M059J (cell line): Measurements from ENCODE around the gene ATXN7L1. TPM values are rescaled to one million over a fixed set of nuclear protein-coding genes. Genes with fewer than 3 reads are reported as not detected.

ENCODE experiments used
- DNase-seq: peaks from one replicate; pipeline ENCODE4 v3.0.0-alpha.2; 2012; ENCODE audit warnings: low read depth
- total RNA-seq: library from RNA; depleted of rRNA; stranded (reverse); fragments of >200 nt; shearing (Covaris generic); gene quantifications from 2 replicates; pipeline ENCODE4 v1.2.3, GENCODE V29; 2014

Gene ATXN7L1
- total RNA-seq, 1 experiment from 2014 or later, result 7.7 TPM

- no peak for DNase-seq
These were observed 199.0 kb downstream of the ATXN7L1 start for GRCh38 chr7:105677410-105677730.

DNA sequence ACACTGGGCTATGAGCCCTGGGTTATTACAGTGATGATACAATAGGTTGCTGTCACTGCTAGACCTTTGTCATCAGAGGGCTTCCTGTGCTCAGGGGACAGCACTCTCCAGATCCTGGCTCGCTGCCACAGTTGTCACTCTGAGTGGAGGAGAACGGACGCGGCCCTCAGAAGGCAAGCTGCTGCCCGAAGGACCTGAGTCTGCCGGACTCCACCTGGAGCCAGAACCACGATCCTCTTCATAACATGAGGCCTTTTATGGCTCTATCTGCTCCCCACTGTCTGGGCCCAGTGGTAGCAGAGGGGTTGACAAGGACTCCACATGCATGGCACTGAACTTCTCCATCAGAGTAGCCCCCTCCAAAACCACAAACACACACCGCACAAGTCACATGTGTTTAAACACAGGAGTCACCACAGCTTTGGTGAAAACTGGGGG, 200.4 kb downstream of the ATXN7L1 start:
- no peak for DNase-seq

DNA sequence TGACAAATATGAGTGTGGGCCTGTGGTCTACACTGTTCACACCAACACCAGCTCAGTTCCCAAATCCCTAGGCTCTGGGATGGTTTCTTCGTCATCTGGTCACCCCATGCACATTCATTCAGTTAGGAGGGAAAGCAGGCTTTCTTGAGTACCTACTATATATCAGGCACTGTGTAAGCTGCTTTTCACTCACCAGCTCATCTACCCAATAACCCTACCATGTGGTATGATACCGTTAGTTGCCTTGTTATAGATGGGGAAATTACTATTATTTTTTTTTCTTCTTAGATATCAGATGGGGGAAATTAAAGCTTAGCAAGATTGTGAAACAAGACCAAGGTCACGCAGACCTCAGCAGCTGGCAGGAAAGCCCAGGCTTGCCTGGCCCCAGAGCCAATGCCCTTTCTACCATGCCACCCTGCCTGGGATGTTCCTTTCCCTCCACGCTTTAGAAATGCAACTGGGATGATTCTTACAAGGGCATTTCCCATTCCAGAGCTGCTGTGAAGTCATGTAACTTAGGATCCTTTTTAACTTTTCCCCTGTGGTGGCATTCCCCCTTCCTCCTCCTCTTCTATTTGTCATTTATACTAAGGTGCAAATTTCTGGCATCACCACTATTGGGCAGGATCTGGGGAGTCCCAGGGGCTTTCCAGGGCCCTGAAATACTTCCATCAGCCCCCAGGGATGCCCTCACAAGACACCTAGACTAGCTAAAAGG, 202.0 kb downstream of the ATXN7L1 start:
- no peak for DNase-seq

DNA sequence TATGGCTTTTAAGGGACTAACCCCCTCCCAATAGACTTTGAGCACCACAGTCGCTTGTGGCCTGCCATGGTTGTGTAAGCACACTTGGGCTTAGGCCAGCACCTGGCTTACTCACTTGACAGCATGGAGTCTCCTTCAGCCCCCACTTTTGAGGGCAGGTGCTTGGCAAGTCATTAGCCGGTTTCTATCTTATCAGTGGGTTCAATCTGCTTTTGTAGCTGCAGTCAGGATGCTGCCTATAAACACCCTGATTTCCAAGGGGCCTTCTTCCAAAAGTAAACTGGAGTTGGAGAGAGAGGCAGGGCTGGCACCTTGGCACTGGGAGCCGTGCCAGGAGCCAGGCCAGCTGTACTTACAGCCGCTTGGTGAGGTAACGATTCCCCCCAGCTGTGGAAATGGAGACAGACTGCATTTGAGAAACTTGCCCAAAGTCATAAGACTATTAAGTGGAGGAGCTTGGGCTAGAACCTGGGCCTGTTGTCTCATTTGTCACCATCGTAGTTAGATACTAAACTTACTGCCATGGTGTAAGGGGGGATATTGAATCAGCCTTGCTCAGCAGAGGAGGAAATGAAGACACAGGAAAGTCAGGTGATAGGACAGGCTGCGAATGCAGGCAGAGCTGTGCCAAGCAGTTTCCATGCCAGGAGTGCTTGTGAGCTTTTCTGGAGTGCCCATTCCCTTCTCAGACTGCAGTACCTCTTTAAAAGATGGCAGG, 202.9 kb downstream of the ATXN7L1 start:
- DNase-seq, result peak; percentile 53

DNA sequence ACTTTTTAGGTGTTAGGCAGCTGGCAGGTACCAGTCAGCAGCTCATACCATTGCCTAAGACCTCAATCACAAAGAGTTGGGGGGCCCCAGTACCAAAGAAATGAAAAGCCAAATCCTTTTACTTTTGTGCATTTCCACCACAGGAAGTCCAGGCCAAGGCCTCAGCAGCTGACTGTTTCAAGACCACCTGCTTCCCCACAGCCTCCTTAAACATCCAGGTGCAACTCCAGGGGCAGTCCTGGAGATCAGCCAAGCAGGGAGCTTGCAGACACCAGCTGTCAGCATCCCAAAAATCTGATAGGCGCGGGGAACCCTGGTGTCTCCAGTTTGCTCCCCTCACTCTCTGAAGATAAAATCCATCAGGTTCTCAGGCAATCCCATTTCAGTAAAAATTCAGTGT, 203.6 kb downstream of the ATXN7L1 start:
- no peak for DNase-seq

DNA sequence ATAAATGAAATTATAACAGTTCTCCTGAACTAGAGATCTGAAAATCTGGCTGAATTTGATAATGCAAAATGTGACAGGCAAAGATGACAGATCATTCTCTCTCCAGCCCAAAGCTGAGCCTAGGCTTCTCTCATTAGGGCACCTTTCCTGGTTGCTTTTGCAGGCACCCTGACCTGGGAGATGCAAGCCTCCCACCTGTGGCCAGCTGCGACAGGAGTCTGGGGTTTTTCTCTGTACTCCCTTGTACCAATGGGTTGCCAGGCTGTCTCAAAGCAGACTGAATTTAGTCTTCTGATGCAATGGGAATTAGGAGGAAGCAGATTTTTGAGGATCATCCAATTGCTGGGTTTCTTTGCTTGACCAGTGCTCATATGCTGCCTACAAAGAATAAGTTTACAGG, 210.1 kb downstream of the ATXN7L1 start:
- no peak for DNase-seq

GRCh38 chr7:105665684-105666083, 210.7 kb downstream of the ATXN7L1 start:
- DNase-seq, result no peak

- DNase-seq, result peak; percentile 87
These were observed 211.4 kb downstream of the ATXN7L1 start for GRCh38 chr7:105664816-105665525.

- DNase-seq, result no peak
These were observed 213.4 kb downstream of the ATXN7L1 start for GRCh38 chr7:105662998-105663397.

DNA sequence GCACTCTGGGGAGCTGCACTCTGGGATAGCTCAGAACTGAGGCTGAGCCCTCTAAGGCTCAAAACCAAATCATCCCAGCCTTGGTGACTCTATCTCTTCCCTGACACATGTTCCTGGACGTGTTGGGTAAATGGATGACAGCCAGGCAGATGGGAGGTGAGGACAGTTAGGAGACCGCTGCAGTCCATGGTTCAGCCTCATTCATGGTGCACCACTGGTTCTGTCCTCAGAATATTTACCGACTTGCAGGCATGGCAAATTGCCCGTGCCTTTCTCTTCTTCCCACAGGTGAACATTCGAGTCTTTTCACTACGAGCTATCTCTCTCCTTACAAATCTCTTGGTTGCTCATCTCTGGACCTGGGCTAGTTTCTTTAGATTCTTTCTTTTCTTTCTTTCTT, 214.8 kb downstream of the ATXN7L1 start:
- DNase-seq, result no peak

DNA sequence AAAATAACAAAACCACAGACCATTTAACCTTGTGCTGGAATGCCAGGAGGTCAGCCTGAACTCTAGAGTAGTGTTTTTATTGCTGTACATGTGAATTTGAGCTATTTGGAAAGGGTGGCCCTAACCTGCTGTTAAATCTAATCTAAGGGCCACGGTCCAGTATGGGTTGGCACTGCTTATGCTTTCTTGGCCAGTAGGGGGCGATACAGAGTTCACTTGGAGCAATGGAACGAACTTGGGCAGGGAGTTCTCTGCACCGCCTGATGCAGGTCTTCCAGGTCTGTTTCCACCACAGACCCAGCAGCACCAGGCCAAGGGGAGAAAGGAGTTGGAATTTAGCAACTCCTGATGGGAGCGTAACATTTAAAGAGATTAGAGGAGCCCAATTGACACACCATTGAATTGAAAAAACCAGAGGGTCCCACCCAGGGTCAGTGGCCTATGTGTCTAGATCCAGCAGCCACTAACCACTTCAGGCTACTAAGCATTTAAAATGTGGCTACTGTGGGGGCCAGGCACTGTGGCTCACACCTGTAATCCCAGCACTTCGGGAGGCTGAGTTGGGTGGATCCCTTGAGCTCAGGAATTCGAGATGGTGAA, 219.4 kb downstream of the ATXN7L1 start:
- peak; percentile 32 for DNase-seq

GRCh38 chr7:105655500-105656380, 220.7 kb downstream of the ATXN7L1 start:
- DNase-seq, result no peak

DNA sequence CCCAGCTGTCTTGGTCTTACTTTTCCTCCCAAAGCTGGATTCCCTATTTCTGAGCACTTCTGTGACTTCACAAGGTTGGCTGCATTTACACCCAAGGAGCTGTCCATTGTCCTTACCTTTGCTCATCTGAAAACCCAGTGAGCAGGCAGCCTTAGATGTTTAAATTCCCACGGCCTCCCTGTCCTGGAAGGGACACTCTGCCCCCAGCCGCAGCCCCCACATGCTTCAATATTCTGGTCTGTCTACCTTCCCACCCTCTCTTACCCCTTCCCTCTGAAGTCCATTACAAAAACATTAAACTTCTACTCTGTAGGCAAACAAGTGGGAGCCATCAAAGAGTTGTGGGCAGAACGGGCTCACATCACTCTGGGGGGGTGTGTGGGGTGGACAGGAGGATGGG, 221.3 kb downstream of the ATXN7L1 start:
- peak; percentile 24 for DNase-seq

- no peak for DNase-seq
These were observed 222.2 kb downstream of the ATXN7L1 start for GRCh38 chr7:105654095-105654686.

DNA sequence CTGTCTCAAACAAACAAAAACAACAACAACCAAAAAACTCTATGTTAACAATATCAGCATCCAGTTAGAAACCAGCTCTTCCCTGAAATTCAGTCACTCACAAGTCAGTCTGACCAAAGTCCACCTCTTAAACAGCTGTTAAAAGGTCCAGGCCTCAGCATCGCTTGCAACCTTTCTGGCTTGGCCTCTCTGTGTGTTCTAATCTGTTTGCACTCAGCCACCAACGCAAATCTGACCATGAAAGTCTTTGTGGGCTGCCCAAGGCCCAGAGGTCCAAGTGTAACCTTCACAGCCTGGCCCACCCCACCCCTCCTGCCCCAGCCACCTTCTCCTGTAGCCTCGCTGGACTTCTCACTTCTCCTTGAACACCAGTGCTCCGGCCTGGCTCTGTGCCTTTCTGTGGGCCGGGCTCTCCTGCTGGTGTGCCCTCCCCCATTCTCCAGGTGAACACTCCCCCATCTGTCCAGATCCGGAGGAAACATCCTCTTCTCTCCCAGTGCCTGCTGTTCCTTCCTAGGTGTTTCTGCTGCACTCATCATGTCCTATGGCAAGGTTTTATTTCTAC, 222.9 kb downstream of the ATXN7L1 start:
- no peak for DNase-seq

- peak; percentile 62 for DNase-seq
These were observed 223.9 kb downstream of the ATXN7L1 start for GRCh38 chr7:105652359-105652993.

DNA sequence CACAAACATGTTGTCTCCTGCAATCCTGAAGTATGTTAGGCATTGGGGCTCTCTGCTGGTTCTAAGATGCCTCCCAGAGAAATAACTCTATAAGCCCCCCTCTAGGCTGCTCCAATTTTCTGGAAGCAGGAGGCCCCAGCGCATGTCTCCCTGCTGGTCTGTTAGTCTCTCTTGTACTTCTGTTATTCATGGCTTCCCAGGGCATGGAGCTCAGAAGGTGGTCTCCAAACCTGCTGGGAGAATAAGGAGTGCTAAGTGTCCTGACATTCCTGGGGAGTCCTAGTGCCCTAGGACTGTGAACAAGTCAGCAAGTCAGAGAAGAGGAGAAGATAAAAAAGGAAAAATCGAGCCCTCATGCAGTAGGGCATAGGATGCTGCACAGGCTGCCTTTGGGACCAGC, 224.6 kb downstream of the ATXN7L1 start:
- DNase-seq, result no peak

- DNase-seq, result no peak
These were observed 225.9 kb downstream of the ATXN7L1 start for GRCh38 chr7:105650382-105650970.

DNA sequence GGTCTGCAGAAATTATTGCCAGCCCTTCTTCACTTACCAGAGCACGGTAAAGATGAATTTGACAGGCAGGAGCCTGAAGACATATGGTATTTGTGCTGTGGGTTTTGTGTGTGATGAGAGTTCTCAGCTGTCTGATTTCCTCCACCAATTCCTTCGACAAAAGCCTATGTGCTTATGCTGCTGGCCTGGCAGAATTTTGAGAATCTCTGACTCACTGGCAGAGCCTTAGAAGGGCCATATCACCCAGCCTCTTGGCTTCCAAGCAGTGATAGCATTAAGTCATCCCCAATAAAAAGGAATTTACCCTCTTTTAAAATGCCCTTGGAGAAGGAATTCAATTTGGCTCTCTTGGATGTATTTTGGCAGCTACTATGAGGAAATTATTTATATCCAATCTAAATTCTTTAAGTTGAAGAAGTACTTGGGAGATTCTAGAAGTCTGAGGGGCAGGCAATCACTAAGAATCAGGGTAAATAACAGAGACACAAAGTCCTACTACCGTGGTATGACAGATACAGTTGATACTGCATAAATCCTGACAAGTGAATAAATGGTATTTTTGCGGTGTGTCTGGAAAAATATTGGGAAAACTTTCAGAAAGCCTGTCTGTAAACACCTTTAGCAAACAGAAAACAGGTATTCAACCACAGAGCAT, 226.5 kb downstream of the ATXN7L1 start:
- DNase-seq, result peak; percentile 76
